GM12878 (cell line): ENCODE data around the gene ADGRG1. TPM values are rescaled to one million over a fixed set of nuclear protein-coding genes. Genes with fewer than 3 reads are reported as not detected.

ENCODE experiments used
- BCL11A ChIP-seq: IDR thresholded peaks from 2 replicates; pipeline ENCODE4 v1.6.1; 2011; ENCODE audit warnings: low read depth, low read length
- CHD2 ChIP-seq: IDR thresholded peaks from 2 replicates; pipeline ENCODE4 v1.6.1; 2011; ENCODE audit warnings: low read depth, low read length, improper control_type of control experiment, borderline replicate concordance
- CHD4 ChIP-seq: fragments of 200-600 bp; sonication (generic); IDR thresholded peaks from 2 replicates; pipeline ENCODE4 v1.6.1; 2016; ENCODE audit warnings: mild to moderate bottlenecking
- CREM ChIP-seq: IDR thresholded peaks from 2 replicates; pipeline ENCODE4 v1.6.1; 2014; ENCODE audit warnings: antibody characterized with exemption, low read depth
- E2F4 ChIP-seq: IDR thresholded peaks from 2 replicates; pipeline ENCODE4 v1.6.1; 2012; ENCODE audit warnings: low read depth, low read length, improper control_type of control experiment
- EGR1 ChIP-seq, 2 experiments: IDR thresholded peaks; 1 replicate in 1 of 2; 2 replicates in 1 of 2; pipeline ENCODE4 v1.6.1; 2011 to 2012; ENCODE audit warnings: low read depth in 2 of 2, low read length in 2 of 2, borderline replicate concordance in 1 of 2, mild to moderate bottlenecking in 1 of 2, moderate library complexity in 1 of 2
- GABPA ChIP-seq: IDR thresholded peaks from 2 replicates; pipeline ENCODE4 v1.6.1; 2014; ENCODE audit warnings: antibody characterized with exemption, low read depth, mild to moderate bottlenecking, inconsistent platforms
- KAT2A ChIP-seq: conservative IDR thresholded peaks from 2 replicates; pipeline ENCODE4 v1.6.1; 2011; ENCODE audit warnings: low read depth, low read length; ENCODE audit not compliant: control insufficient read depth
- LARP7 ChIP-seq: fragments of 450-650 bp; IDR thresholded peaks from 2 replicates; pipeline ENCODE4 v1.6.1; 2017; ENCODE audit warnings: mild to moderate bottlenecking
- MYB ChIP-seq: fragments of 150-350 bp; IDR thresholded peaks from 2 replicates; pipeline ENCODE4 v1.6.1; 2014; ENCODE audit warnings: mild to moderate bottlenecking, low read depth, low read length, borderline replicate concordance
- NFIC ChIP-seq: IDR thresholded peaks from 2 replicates; pipeline ENCODE4 v1.6.1; 2012; ENCODE audit warnings: low read depth, mild to moderate bottlenecking, inconsistent platforms, low read length, moderate library complexity
- NR2F1 ChIP-seq: fragments of 450-650 bp; conservative IDR thresholded peaks from 2 replicates; pipeline ENCODE4 v1.6.1; 2017; ENCODE audit warnings: mild to moderate bottlenecking
- RAD21 ChIP-seq: IDR thresholded peaks from 2 replicates; pipeline ENCODE4 v1.6.1; 2011; ENCODE audit warnings: mild to moderate bottlenecking, low read depth, low read length, moderate library complexity; ENCODE audit not compliant: insufficient read depth
- RELB ChIP-seq: fragments of 450-650 bp; IDR thresholded peaks from 2 replicates; pipeline ENCODE4 v1.6.1; 2017; ENCODE audit warnings: low read depth, mild to moderate bottlenecking, moderate library complexity
- RUNX3 ChIP-seq: IDR thresholded peaks from 2 replicates; pipeline ENCODE4 v1.6.1; 2012; ENCODE audit warnings: low read length, inconsistent platforms
- SMC3 ChIP-seq: IDR thresholded peaks from 2 replicates; pipeline ENCODE4 v1.6.1; 2011; ENCODE audit warnings: low read length, improper control_type of control experiment, borderline replicate concordance
- SP1 ChIP-seq: IDR thresholded peaks from one replicate; pipeline ENCODE4 v1.6.1; 2011; ENCODE audit warnings: low read depth, low read length
- SRF ChIP-seq, 2 experiments: IDR thresholded peaks; 2 replicates each; pipeline ENCODE4 v1.6.1; 2011; ENCODE audit warnings: low read depth in 2 of 2, low read length in 2 of 2, mild to moderate bottlenecking in 1 of 2, moderate library complexity in 1 of 2
- polyA plus RNA-seq, 11 experiments: library from polyadenylated mRNA; depleted of rRNA in 4 of 11; unstranded in 6 of 11; stranded (reverse) in 5 of 11; fragments of >200 nt; fragmentation: Nextera tagmentation in 4 of 11; fragmentation: Illumina TruSeq in 1 of 11; extraction: Ambion mirVana in 4 of 11; extraction: Trizol in 1 of 11; gene quantifications; 1 replicate in 1 of 11; 2 replicates in 10 of 11; pipeline versions ENCODE4 v1.2.1 to v1.2.3, GENCODE V29; 2011 to 2016; ENCODE audit warnings: inconsistent platforms in 2 of 11, missing spikeins in 2 of 11, low read depth in 1 of 11
- total RNA-seq, 4 experiments: library from RNA; depleted of rRNA in 3 of 4; stranded (reverse); fragments of >200 nt in 3 of 4; fragmentation: Illumina TruSeq in 1 of 4; extraction: Trizol in 1 of 4; gene quantifications; 2 replicates each; pipeline versions ENCODE4 v1.2.1 to v1.2.3, GENCODE V29; 2013 to 2021
- TF ChIP-seq, protein P1 (sequence below): IDR thresholded peaks from 2 replicates; pipeline ENCODE4 v1.6.1; 2011; ENCODE audit warnings: low read depth, mild to moderate bottlenecking, low read length, moderate library complexity, borderline replicate concordance; ENCODE audit errors: extremely low read depth

ADGRG1 gene
- total and polyA plus RNA-seq, 10 of the 15 experiments (the other 5 are each of a cell fraction or from before 2014, with no cell fraction given), result 0.07 to 2.0 (median 0.75) TPM

GRCh38 chr16:57591086-57591869, 37.2 kb upstream of the ADGRG1 start (continued):
- TF ChIP-seq RELB, result peak; percentile 71; the same call in 1 of the 2 replicates
- no peak for TF ChIP-seq KAT2A
- TF ChIP-seq LARP7, result 0 out of 2 replicates have a peak, but pooled peaks have one; percentile 29
- TF ChIP-seq, protein P1, sequence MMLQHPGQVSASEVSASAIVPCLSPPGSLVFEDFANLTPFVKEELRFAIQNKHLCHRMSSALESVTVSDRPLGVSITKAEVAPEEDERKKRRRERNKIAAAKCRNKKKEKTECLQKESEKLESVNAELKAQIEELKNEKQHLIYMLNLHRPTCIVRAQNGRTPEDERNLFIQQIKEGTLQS, result no peak
- peak; percentile 76 for TF ChIP-seq RAD21
- peak; percentile 79 for TF ChIP-seq SMC3
- no peak for TF ChIP-seq GABPA
- TF ChIP-seq SP1, result peak; percentile 60
- no peak for TF ChIP-seq CHD4
- TF ChIP-seq RUNX3, result peak; percentile 57
- TF ChIP-seq NR2F1, result peak; percentile 61; the same call in 1 of the 2 replicates
- peak; percentile 50; the same call in 1 of the 2 replicates for TF ChIP-seq NFIC
- TF ChIP-seq BCL11A, result peak; percentile 69; the same call in 1 of the 2 replicates
- no peak for TF ChIP-seq SRF (IDR thresholded peaks at IDR 0.05; ENCODE audit: low read depth in 2 of 2, low read length in 2 of 2)
- no peak for TF ChIP-seq MYB
- TF ChIP-seq EGR1 (IDR thresholded peaks at IDR 0.05; ENCODE audit: borderline replicate concordance in 1 of 2, low read depth in 2 of 2, low read length in 2 of 2), result peak in 1 of 2 experiments; percentile 55; a peak in 1 of 3 replicates
- TF ChIP-seq CREM, result peak; percentile 67; the same call in 1 of the 2 replicates
- TF ChIP-seq E2F4, result no peak
- 0 out of 2 replicates have a peak, but pooled peaks have one; percentile 37 for TF ChIP-seq CHD2
